GM19351 (cell line): Measurements from ENCODE around the gene NDFIP1.
"Not testable (repeated sequence)": the region's sequence is repeated elsewhere in the genome, so short reads cannot be mapped to it uniquely, and the experiment has no call there.

Experiments used
- ATAC-seq: cut with Tn5 transposase; IDR thresholded peaks from one replicate; pipeline ENCODE4 v1.9.1; 2021; ENCODE audit warnings: mild to moderate bottlenecking, moderate library complexity; ENCODE audit not compliant: unreplicated experiment

Gene NDFIP1

GRCh38 chr5:142183561-142183960, 75.0 kb downstream of the NDFIP1 start:
- no peak for ATAC-seq

DNA sequence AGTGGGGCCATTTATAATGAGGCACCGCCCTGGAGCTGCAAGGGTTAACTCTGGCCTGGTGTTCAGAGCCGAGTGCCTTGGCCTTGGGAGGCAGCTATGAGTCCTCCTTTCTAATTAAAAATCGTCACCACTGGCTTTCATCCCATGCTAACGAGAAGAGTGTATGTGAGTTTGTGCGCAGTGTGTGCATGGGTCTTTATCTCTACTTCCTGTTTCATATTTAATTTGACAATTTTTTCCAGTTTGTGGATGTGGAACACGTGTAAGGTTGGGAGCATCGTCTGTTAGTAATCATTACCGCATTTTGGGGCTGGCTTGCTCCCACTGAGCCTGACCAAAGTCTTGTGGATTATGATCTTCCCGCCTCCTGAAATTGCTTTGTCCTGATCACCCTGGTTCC, 76.4 kb downstream of the NDFIP1 start:
- ATAC-seq = no peak

GRCh38 chr5:142186514-142186856, 77.9 kb downstream of the NDFIP1 start:
- no peak for ATAC-seq

DNA sequence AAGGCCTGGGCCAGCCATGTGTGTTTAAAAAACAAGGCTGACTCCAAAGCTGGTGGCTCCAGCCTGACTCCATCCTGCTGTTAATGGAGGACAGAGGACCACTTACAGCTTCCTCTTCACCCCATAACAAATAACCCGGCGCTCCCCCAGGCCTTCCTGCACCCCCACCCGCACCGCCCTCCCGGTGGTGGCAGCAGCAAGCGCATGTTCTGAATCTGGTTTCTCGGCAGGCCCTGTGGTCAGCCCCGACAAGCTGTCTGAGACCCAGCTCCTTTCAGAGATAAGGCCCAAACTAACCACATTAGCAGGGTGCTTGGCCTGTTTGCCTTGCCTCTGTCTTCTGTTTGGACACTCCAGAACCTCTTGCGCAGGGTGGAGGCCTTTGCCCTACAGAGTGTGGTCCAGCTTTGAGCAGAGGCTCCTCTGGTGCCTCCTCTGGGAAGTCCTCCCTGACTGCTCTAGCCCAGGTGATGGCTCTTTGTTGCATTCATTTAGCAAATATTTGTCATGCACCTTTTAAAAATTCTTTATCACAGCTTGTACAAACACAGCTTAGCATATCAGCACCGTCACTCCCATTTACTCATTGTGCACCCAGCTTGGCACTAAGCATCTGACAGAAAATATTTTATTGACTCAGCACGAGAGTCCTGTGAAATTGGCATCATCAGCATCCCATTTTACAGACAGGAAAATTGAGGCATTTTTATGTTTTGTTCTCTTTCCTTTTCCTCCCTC, 78.4 kb downstream of the NDFIP1 start:
- ATAC-seq = no peak

GRCh38 chr5:142188691-142189090, 80.1 kb downstream of the NDFIP1 start:
- ATAC-seq = not testable (repeated sequence)

DNA sequence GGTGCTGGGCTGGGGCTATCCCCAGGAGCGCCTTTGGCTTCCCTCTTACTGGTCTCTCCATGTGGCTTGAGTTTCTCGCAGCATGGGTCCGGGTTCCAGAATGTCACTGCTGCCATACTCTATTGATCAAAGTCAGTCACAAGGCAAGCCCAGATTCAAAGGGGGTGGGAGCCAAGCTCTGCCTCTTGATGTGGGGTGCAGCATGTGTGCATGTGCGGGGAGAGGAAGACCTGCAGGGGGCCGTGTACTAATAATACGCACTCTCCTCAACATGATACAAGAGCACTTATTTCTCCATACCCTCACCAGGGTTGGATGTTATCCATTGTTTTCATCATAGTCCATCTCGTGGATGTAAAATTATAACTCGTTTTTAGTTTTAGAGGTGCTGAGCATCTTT, 81.2 kb downstream of the NDFIP1 start:
- no peak for ATAC-seq

GRCh38 chr5:142191776-142192175, 83.2 kb downstream of the NDFIP1 start:
- no peak for ATAC-seq

GRCh38 chr5:142192286-142193113, 83.9 kb downstream of the NDFIP1 start:
- ATAC-seq = no peak

GRCh38 chr5:142193114-142193428, 84.5 kb downstream of the NDFIP1 start:
- no peak for ATAC-seq

- no peak for ATAC-seq
Measured at GRCh38 chr5:142197098-142197497, 88.5 kb downstream of the NDFIP1 start.

GRCh38 chr5:142197781-142198180, 89.2 kb downstream of the NDFIP1 start:
- no peak for ATAC-seq

- ATAC-seq = no peak
Measured at GRCh38 chr5:142199388-142199787, 90.8 kb downstream of the NDFIP1 start.

DNA sequence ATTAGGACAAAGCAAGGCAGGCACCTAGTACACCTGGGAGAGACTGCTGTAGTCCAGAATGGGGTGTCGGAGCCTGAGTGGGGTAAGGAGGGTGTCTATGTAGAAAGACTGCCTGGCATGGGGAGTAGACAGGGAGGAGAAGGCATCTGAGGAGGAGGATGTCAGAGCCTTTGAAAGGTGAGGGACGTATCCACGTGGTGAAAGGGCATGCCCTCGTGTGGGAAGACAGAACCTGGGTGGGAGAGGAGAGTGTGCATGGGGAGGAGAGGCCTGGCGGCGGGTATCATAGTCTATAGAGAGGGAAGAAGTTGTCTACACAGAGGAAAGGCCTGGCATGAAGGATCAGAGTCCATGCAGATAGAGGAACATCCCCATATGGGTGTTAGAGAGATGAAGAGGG, 91.8 kb downstream of the NDFIP1 start:
- no peak for ATAC-seq

DNA sequence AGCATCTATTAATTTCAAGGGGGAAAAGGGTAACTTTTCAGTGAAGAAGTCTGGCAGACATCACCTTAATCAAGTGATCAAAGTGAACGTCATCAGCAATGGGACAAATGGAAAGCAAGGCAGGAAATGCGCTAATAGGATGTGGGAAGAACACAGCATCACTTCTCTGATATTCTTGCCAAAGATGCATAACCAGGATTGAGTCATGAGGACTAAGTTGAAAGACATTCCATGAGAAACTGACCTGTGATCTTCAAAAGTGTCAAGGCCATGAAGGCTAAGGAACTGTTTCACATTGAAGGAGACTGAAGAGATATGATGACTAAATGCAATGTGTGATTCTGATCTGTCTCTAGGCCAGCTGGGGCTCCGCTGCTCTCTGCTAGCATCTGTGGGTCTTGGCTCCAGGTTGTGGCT, 92.9 kb downstream of the NDFIP1 start:
- ATAC-seq = no peak

DNA sequence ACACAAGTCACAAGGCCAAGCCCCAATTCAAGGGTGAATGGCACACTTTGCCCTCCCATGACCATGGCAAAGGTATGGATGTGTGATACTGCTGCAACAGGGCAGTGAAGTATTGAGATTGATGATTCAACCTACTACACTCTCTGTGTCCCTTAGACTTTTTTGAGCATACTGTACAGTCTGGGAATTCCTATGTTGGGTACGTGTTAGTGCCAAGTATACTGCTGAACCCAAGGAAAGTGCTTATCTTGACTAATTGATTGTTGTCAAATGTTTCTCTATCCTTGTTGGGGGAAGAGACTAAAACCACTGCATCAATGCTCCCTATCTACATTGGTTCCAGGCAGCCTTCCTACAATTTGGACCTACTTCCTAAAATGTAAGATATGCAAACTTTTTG, 93.7 kb downstream of the NDFIP1 start:
- no peak for ATAC-seq
